ENCODE results near the gene KLF13.

KLF13 gene

GRCh38 chr15:31360843-31361763 is 34.5 kb downstream of the KLF13 start:
- DNase-seq (ENCODE audit: extremely low spot score) = no peak
- POLR2A ChIA-PET = interaction anchor here (1.2 kb wide), 1 partner anchor 35 kb away, joined by 3 read pairs; the partner anchor contains the start of gene KLF13

GRCh38 chr15:31361764-31362515 is 35.3 kb downstream of the KLF13 start:
- ChIA-PET POLR2A (interaction anchor here (1.2 kb wide), 1 partner anchor 36 kb away, joined by 3 read pairs; the partner anchor contains the start of gene KLF13), CTCF (no interaction called here)
- TF ChIP-seq PKNOX1 (IDR thresholded peaks at IDR 0.05) = no peak
- no peak for TF ChIP-seq ZNF384 (IDR thresholded peaks at IDR 0.05)
- no peak for TF ChIP-seq TARDBP (IDR thresholded peaks at IDR 0.05)
- TF ChIP-seq NFRKB (IDR thresholded peaks at IDR 0.05) = no peak
- TF ChIP-seq FOXA1 (IDR thresholded peaks at IDR 0.05) = no peak
- TF ChIP-seq FOXK2 (IDR thresholded peaks at IDR 0.05) = no peak
- TF ChIP-seq BHLHE40 (IDR thresholded peaks at IDR 0.05; ENCODE audit: borderline replicate concordance) = no peak
- no peak for TF ChIP-seq L3MBTL2 (conservative IDR thresholded peaks at IDR 0.05)
- TF ChIP-seq CTBP1 (IDR thresholded peaks at IDR 0.05; ENCODE audit: borderline replicate concordance) = no peak
- TF ChIP-seq ELF4 (IDR thresholded peaks at IDR 0.05) = no peak
- no peak for TF ChIP-seq LEF1 (IDR thresholded peaks at IDR 0.05; ENCODE audit: borderline replicate concordance)
- no peak for TF ChIP-seq HDGF (IDR thresholded peaks at IDR 0.05; ENCODE audit: borderline replicate concordance)
- TF ChIP-seq FOXM1 (IDR thresholded peaks at IDR 0.05; ENCODE audit: borderline replicate concordance) = no peak
- no peak for TF ChIP-seq SP1 (IDR thresholded peaks at IDR 0.05)
- TF ChIP-seq SUZ12 (IDR thresholded peaks at IDR 0.05) = no peak
- TF ChIP-seq ARNT (IDR thresholded peaks at IDR 0.05) = no peak
- no peak for DNase-seq (ENCODE audit: extremely low spot score)

More at GRCh38 chr15:31360843-31361763, 34.5 kb downstream of the KLF13 start:
- no peak for TF ChIP-seq ARNT (IDR thresholded peaks at IDR 0.05)
- no peak for TF ChIP-seq FOXA1 (IDR thresholded peaks at IDR 0.05)
- no peak for TF ChIP-seq LEF1 (IDR thresholded peaks at IDR 0.05; ENCODE audit: borderline replicate concordance)
- TF ChIP-seq L3MBTL2 (conservative IDR thresholded peaks at IDR 0.05) = no peak
- TF ChIP-seq CTBP1 (IDR thresholded peaks at IDR 0.05; ENCODE audit: borderline replicate concordance) = no peak
- no peak for TF ChIP-seq FOXK2 (IDR thresholded peaks at IDR 0.05)
- no peak for TF ChIP-seq PKNOX1 (IDR thresholded peaks at IDR 0.05)
- no peak for TF ChIP-seq FOXM1 (IDR thresholded peaks at IDR 0.05; ENCODE audit: borderline replicate concordance)
- TF ChIP-seq BHLHE40 (IDR thresholded peaks at IDR 0.05; ENCODE audit: borderline replicate concordance) = no peak
- TF ChIP-seq SUZ12 (IDR thresholded peaks at IDR 0.05) = no peak
- TF ChIP-seq ELF4 (IDR thresholded peaks at IDR 0.05) = no peak
- TF ChIP-seq TARDBP (IDR thresholded peaks at IDR 0.05) = no peak
- no peak for TF ChIP-seq ZNF384 (IDR thresholded peaks at IDR 0.05)
- no peak for TF ChIP-seq SP1 (IDR thresholded peaks at IDR 0.05)
- no peak for TF ChIP-seq HDGF (IDR thresholded peaks at IDR 0.05; ENCODE audit: borderline replicate concordance)
- TF ChIP-seq NFRKB (IDR thresholded peaks at IDR 0.05) = no peak
- CTCF ChIA-PET = no interaction called here

GRCh38 chr15:31362886-31363285 is 36.3 kb downstream of the KLF13 start:
- no peak for DNase-seq (ENCODE audit: extremely low spot score)
- ChIA-PET CTCF (no interaction called here), POLR2A (no interaction called here)
- no peak for TF ChIP-seq TARDBP (IDR thresholded peaks at IDR 0.05)
- no peak for TF ChIP-seq FOXM1 (IDR thresholded peaks at IDR 0.05; ENCODE audit: borderline replicate concordance)
- TF ChIP-seq LEF1 (IDR thresholded peaks at IDR 0.05; ENCODE audit: borderline replicate concordance) = no peak
- TF ChIP-seq SP1 (IDR thresholded peaks at IDR 0.05) = no peak
- no peak for TF ChIP-seq ZNF384 (IDR thresholded peaks at IDR 0.05)
- TF ChIP-seq NFRKB (IDR thresholded peaks at IDR 0.05) = no peak

GRCh38 chr15:31364301-31365031 is 37.8 kb downstream of the KLF13 start:
- TF ChIP-seq BHLHE40 (IDR thresholded peaks at IDR 0.05; ENCODE audit: borderline replicate concordance) (no peak), FOXK2 (IDR thresholded peaks at IDR 0.05) (no peak), FOXM1 (IDR thresholded peaks at IDR 0.05; ENCODE audit: borderline replicate concordance) (no peak), NFRKB (IDR thresholded peaks at IDR 0.05) (no peak), ZNF384 (IDR thresholded peaks at IDR 0.05) (no peak), SUZ12 (IDR thresholded peaks at IDR 0.05) (no peak), LEF1 (IDR thresholded peaks at IDR 0.05; ENCODE audit: borderline replicate concordance) (no peak), CTBP1 (IDR thresholded peaks at IDR 0.05; ENCODE audit: borderline replicate concordance) (no peak), HDGF (IDR thresholded peaks at IDR 0.05; ENCODE audit: borderline replicate concordance) (no peak), TARDBP (IDR thresholded peaks at IDR 0.05) (no peak), ARNT (IDR thresholded peaks at IDR 0.05) (no peak), ELF4 (IDR thresholded peaks at IDR 0.05) (no peak), PKNOX1 (IDR thresholded peaks at IDR 0.05) (no peak), L3MBTL2 (conservative IDR thresholded peaks at IDR 0.05) (no peak), SP1 (IDR thresholded peaks at IDR 0.05) (no peak), FOXA1 (IDR thresholded peaks at IDR 0.05) (no peak)
- ChIA-PET CTCF (no interaction called here), POLR2A (no interaction called here)
- DNase-seq (ENCODE audit: extremely low spot score) = no peak
